DLD1 (cell line): ENCODE results near the gene CACNA1E.

Source experiments
- in situ Hi-C: cut with HindIII; loops from 2 replicates; pipeline ENCODE4 v1.10.0; 2017; ENCODE audit warnings: low sequenced_read_pairs

The CACNA1E gene

GRCh38 chr1:181626279-181626938 lies 143.1 kb downstream of the CACNA1E start:
- in situ Hi-C loops: no loop called here

DNA sequence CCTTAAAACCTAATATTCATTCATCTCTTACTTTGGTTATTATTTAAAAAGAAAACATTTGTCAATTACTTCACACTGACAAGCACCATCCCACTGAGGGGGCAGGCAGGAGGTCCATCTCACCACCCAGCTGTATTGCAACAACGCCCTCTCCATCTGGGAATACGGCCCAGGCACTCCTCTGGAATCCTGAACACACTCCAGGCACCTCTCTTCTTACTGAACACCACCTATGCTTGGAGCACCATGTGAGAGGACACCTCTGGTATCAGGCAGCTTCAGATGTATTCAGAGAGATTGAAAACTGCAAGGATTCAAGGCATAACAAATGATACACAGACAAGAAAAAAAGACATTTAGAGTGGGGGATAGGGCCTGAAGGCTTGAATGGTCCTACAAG lies 147.1 kb downstream of the CACNA1E start:
- in situ Hi-C loops: no loop called here

- in situ Hi-C loops: no loop called here
Measured at GRCh38 chr1:181630838-181631237, 147.5 kb downstream of the CACNA1E start.

DNA sequence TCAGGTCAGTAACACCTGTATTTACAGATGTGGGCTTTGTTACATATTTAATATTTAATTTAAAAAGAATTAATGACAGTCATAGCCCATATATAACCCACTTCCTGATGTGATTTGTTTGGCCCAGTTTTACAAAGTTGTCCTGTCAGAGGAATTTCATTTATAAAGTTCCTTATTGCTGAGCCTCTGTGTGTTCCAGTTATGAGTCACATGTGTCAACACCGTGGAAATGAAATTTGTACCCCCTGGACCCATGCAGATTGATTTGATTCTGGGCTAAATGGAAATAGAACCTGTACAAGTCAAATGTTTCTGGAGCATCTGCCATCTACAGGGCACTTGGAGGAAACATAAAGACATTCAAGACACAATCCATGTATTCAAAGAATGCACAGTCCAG lies 149.2 kb downstream of the CACNA1E start:
- in situ Hi-C loops: no loop called here

DNA sequence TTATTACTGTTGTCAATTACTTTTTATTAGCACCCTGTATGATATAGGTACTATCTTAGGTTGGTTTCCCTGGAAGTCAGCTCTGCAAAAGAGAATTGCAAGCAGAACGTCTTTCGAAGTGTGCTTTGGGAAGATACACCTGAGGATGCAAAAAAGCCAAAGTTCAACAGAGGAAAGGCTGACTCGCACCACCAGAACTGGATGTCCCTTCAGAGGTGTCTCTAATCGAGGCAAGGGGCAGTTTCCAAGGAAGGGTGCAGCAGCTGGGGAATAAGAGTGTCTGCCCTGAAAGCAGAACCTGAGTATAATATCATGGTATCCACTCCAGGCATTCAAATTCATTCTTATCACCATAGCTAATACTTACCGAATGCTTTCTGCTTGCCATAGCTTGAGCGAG lies 149.6 kb downstream of the CACNA1E start:
- in situ Hi-C loops: no loop called here

DNA sequence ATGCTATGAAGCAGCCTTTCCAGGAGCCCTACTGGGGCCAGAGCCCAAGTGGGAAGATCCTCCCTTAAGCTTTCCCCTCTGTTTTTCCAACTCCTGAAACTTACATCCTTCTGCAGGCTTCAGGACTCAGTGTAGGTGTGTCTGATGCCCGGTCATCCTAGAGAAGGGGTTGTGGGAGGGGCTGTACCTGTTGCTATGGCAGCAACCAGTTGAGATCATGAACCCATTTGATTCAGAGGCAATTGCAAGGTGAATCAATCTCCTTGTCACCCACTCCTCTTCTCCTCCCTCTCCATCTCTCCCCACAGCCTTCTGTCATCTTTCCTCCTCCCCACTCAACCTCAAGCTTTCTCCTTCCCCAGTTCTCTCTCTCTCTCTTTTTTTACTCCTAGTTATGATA lies 151.8 kb downstream of the CACNA1E start:
- in situ Hi-C loops: no loop called here

- in situ Hi-C loops: no loop called here
Measured at GRCh38 chr1:181637998-181638397, 154.7 kb downstream of the CACNA1E start.

GRCh38 chr1:181640956-181641355 lies 157.6 kb downstream of the CACNA1E start:
- in situ Hi-C loops: no loop called here

- in situ Hi-C loops: no loop called here
Measured at GRCh38 chr1:181643631-181644030, 160.3 kb downstream of the CACNA1E start.

GRCh38 chr1:181645171-181645570 lies 161.9 kb downstream of the CACNA1E start:
- in situ Hi-C loops: no loop called here

DNA sequence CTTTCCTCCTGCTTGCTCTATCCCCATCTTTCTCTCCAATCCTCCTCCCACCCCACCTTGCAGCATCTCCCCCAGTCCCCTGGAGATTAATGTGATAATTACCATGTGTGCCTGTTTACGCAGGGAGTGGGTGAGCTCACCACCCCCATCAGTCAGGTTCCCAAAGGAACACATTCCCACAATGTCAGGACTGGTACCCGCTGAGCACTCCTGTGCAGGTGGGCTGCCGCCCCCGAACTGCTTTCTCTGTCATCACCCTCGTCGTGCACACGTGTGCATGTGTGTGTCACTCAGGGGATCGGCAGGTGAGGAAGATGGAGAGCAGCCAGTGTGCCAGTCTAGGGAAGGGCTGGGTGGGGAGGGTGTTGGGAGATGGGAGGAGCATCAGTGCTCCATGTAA lies 163.4 kb downstream of the CACNA1E start:
- in situ Hi-C loops: no loop called here

- in situ Hi-C loops: no loop called here
Measured at GRCh38 chr1:181647314-181648035, 164.2 kb downstream of the CACNA1E start.

GRCh38 chr1:181651276-181651675 lies 168.0 kb downstream of the CACNA1E start:
- in situ Hi-C loops: no loop called here

DNA sequence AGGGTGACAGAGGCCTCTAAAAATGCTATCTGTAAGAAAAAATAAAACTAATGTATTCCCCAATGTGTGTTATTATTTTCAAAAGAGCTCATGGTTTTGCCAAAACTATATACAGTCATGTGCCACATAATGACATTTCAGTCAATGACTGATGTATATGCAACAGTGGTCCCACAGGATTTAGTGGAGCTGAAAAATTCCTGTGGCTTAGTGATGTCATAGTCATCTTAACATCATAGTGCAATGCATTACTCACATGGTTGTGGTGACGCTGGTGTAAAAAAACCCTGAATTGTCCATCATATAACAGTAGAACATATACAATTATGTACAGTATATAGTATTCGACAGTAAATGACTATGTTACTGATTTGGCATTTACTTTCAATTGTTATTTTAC lies 172.4 kb downstream of the CACNA1E start:
- in situ Hi-C loops: no loop called here

- in situ Hi-C loops: no loop called here
Measured at GRCh38 chr1:181656491-181656890, 173.2 kb downstream of the CACNA1E start.

GRCh38 chr1:181658581-181658980 lies 175.3 kb downstream of the CACNA1E start:
- in situ Hi-C loops: no loop called here

- in situ Hi-C loops: no loop called here
Measured at GRCh38 chr1:181659321-181659957, 176.1 kb downstream of the CACNA1E start.

GRCh38 chr1:181660621-181661020 lies 177.3 kb downstream of the CACNA1E start:
- in situ Hi-C loops: no loop called here

DNA sequence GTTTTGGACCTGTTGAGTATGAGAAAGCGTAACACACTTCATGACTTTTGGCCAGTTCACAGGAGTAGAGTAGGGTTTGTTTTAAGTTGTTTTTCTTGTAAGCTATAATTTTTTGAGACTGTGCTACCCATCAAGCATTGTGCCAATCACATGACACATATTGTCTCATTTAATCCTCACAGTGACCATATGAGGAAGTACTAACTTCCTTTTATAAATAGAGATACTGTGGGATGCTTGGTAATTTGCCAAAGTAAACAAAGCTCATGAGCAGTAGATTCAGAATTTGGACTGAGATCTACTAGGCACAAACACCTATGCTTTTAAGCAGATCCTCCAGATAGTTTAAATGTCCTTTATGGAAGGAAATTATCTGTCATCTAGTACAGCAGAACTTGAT lies 178.3 kb downstream of the CACNA1E start:
- in situ Hi-C loops: no loop called here

DNA sequence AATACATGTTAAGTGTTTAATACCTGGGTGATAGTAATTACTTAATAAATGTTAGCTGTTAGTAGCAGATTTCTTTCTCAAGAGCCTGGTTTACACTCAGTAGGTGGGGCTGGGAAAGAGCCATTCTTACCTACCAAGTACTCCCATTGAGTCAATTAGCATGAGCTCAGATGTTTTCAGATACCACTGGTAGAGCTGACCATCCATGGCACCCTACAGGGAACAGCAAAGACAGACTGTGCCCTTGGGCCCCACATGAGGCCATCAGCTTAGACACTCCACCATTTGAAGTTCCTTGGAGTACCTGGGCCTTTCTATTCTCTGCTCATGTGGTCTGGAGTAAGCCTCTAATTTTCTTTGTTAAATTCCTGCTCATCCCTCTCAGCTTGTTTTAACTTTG lies 179.3 kb downstream of the CACNA1E start:
- in situ Hi-C loops: no loop called here

DNA sequence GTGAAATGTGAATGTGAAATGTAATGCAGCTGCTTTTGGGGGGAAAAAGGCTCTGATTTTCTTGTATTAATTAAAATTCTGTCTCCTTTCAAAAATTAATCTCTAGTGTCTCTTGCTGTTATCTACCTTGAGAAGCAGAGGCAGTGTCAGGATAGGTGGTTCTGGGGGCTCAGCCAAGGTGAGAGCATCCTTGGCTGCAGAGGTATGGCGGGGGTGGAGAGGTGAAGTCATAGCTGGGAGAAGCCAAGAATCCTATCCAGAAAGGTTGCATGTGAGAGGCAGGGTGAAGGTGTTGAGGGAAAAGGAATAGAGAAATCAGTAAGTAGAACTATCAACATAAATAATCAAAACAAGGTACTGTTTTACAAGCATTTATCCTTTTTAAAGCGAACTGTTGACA lies 181.2 kb downstream of the CACNA1E start:
- in situ Hi-C loops: no loop called here

DNA sequence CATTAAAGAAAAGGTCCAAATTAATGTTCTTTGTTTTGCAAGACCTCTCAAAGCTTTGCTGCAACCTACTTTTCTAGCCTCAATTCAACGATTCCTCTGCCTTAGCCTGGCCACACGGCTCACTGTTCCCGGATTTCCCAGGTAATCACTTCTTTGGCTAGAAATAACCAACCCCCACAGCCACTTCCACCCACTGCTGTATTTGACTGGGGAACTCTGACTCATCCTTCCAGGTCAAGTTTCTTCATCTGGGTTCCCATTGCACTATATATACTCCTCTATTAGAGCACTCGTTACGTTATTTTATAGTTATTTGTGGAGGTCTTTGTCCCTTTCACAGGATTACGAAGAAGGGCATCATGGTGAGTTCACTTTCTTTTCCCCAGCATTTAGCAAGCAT lies 185.9 kb downstream of the CACNA1E start:
- in situ Hi-C loops: no loop called here
